Measurements from ENCODE around the gene TIE1.

GRCh38 chr1:43363935-43364525 lies 63.2 kb downstream of the TIE1 start:
- no peak for TF ChIP-seq POLR2A (IDR thresholded peaks at IDR 0.05)
- no peak for TF ChIP-seq POLR2AphosphoS5 (IDR thresholded peaks at IDR 0.05)
- TF ChIP-seq CTCF (IDR thresholded peaks at IDR 0.05): no peak
- no peak for TF ChIP-seq EP300 (IDR thresholded peaks at IDR 0.05)

Data from upper lobe of left lung (tissue), 4 donors.